H54 (cell line): ENCODE results near the gene GTF3C5.

Experiments
- DNase-seq: peaks from one replicate; pipeline ENCODE4 v3.0.0; 2011; ENCODE audit warnings: low spot score, mixed read lengths; ENCODE audit not compliant: insufficient read length
- FAIRE-seq: peaks from 3 replicates; lab custom pipeline; 2011; peaks lifted over from hg19 to GRCh38; lab: Jason Lieb, UNC
- POLR2A ChIP-seq: IDR thresholded peaks from 2 replicates; pipeline ENCODE4 v1.6.1; 2011; ENCODE audit warnings: low read depth, mild to moderate bottlenecking, low read length

Gene GTF3C5

DNA sequence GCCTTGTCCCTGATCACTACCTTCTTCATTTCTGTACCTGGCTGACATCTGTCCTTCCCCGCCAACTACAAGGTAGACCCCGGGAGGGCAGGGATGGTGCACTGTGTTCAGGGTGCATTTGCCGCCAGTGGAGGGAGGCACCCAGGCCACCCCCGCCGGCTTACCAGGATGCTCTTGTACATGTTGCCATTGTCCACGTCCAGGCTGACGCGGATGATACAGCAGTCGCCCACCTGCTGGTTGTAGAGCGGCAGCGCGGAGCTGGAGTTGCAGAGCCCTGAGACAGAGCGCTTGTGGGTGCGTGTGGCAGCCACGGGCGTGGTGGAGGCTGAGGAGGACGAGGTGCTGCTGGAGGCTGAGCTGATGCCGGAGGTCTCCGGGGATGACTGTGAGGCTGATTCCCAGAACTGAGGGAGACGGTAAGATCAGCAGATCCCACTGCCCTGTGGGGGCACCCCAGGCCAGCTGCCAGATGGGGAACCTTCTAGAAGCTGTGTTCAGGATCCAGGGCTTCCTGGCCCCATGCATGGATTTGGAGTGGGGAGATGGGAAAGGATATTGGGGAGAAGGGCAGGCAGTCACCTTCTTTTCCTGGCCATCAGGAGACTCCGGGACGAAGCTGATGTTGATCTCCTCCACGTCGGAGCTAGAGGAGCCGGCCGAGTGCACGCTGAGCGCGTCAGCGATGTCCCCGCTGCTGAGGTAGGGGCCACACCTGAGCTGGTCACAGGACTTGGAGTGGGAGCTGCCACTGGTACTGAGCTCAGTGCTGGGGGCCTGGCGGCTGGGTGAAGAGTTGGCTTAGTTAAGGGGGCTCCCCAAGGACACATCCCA is 70.8 kb downstream of the GTF3C5 start:
- FAIRE-seq: no peak
- no peak for DNase-seq
- TF ChIP-seq POLR2A: no peak

DNA sequence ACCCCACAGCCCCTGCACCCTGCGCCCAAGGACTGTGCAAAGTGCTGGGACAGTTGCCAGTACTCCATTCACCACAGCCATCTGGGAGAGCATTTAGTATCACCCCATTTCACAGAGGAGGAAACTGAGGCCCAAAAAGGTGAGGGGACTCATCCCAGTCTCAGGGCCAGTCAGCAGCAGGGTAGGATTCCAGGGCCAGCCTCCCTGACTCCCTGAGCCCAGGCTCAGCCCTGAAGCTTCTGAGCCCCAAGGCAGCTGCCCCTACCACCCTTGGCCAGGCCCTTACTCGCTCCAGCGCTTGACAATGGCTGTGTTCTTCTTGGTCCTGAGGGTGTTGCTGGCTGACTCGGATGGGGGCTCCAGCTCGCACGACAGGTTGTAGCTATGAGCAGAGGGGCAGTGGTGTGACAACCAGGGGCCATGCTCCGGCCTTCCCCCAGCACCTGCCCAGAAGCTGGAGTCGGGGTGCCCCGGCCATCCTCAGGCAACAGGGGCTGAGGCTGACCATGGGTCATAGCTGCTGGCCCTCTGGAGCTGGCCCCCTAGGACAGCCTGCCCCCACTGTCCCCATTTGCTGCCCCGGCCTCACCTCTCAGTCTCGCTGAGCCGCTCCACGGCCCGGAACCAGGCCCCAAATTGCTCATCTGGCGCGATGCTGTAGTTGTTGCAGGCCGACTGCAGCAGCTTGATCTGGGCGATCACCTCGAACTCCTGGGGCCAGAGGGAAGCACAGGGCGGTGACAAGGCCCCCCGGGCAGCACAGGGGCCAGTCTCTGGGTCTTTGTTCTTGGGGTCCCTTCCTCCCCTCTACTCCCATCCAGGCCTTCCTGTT is 71.6 kb downstream of the GTF3C5 start:
- no peak for DNase-seq
- no peak for TF ChIP-seq POLR2A

GRCh38 chr9:133103183-133103986 is 72.6 kb downstream of the GTF3C5 start:
- no peak for TF ChIP-seq POLR2A
- FAIRE-seq: peak; percentile 52
- DNase-seq: peak; percentile 84

More for the DNA sequence above, 71.6 kb downstream of the GTF3C5 start:
- FAIRE-seq: no peak

DNA sequence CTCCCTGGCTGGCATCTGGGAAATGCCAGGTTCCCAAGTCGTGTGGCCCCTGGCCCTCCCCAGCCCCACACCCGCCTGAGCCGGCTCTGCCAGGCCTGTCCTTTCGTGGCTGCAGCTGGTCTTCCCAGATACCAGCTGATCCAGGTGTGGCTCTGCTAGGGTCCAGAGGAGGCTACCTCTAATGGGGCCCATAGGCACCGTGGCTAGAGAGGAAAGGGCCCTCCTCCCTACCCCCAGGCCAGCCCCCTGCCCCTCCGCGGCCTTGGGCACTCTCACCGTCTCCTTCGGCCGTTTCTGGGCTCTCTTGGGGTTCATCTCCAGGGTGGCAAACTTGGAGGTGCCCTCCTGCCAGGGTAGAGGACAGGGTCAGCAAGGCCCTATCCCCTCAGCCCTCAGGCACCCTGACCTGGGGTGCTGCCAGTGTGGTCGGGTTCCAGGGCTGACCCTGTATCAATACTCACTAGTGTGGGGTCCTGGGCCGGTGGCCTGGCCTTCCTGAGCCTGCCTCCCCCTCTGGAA is 73.2 kb downstream of the GTF3C5 start:
- TF ChIP-seq POLR2A: no peak
- FAIRE-seq (no peak), DNase-seq (no peak)

- FAIRE-seq (no peak), DNase-seq (no peak)
- no peak for TF ChIP-seq POLR2A
These were observed 74.1 kb downstream of the GTF3C5 start for GRCh38 chr9:133104718-133105460.

GRCh38 chr9:133105461-133105770 is 74.6 kb downstream of the GTF3C5 start:
- no peak for TF ChIP-seq POLR2A
- FAIRE-seq (no peak), DNase-seq (no peak)

- no peak for TF ChIP-seq POLR2A
- FAIRE-seq: no peak
- DNase-seq: no peak
These were observed 75.9 kb downstream of the GTF3C5 start for GRCh38 chr9:133106511-133107244.

DNA sequence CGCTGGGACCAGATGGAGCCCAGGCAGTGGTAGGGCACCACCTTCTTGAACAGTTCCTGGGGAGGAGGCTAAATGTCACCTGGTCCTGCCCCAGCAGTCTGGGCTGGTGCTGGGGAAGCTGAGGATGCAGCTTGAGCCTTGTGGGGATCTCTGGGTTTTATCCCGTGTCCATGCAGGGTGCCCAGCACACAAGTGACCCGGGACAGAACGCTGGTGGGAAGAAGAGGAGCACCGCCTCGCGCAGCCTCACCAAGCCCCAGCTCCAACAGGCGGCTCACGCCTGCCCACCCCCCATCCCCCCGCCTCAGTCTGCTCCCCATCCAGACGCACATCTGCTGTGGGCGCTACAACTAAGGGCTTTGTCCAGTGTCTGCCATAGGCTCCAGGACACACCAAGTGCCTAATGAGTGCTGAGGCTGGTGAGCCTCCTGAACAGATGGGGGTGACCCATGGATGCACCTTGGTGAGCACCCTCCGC is 76.5 kb downstream of the GTF3C5 start:
- FAIRE-seq (no peak), DNase-seq (no peak)
- TF ChIP-seq POLR2A: no peak
